ENCODE data around the gene PFKM.

DNA sequence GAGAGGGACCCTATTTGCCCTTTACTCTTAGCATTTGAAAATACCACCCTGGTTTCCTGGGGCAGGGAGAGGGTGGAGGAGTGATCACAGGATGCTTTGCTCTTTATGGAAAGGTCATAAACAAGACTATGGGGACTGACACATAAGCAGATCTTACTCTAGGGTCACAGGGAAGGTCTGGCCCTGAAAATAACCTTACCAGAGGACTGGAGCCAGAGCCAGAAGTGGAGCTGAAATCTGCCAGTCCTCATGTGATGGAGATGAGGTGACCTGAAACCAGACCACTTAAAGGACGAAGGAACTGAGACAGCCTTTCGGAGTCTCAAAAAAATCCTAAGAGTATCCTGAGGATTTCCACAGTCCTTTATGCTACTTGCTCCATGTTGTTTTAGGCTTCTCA, 12.4 kb downstream of the PFKM start:
- TF ChIP-seq CTCF (conservative IDR thresholded peaks at IDR 0.05): no peak
- no peak for TF ChIP-seq ZFX (IDR thresholded peaks at IDR 0.05)
